HG03108 (cell line): ENCODE results near the gene CLIC5.
"Not testable (repeated sequence)": the region's sequence is repeated elsewhere in the genome, so short reads cannot be mapped to it uniquely, and the experiment has no call there.

Experiments used
- ATAC-seq: cut with Tn5 transposase; IDR thresholded peaks from one replicate; pipeline ENCODE4 v1.9.1; 2021; ENCODE audit warnings: moderate library complexity; ENCODE audit not compliant: unreplicated experiment

CLIC5 gene

GRCh38 chr6:45929421-45930361, 86.0 kb downstream of the CLIC5 start:
- no peak for ATAC-seq

- no peak for ATAC-seq
Measured at GRCh38 chr6:45928721-45929305, 86.8 kb downstream of the CLIC5 start.

GRCh38 chr6:45927421-45928320, 88.0 kb downstream of the CLIC5 start:
- no peak for ATAC-seq

- ATAC-seq, result not testable (repeated sequence)
Measured at GRCh38 chr6:45926423-45926822, 89.2 kb downstream of the CLIC5 start.

- ATAC-seq, result no peak
Measured at GRCh38 chr6:45924763-45925342, 90.8 kb downstream of the CLIC5 start.

- no peak for ATAC-seq
Measured at GRCh38 chr6:45923831-45924391, 91.7 kb downstream of the CLIC5 start.

GRCh38 chr6:45922728-45923351, 92.8 kb downstream of the CLIC5 start:
- no peak for ATAC-seq

GRCh38 chr6:45921691-45922281, 93.9 kb downstream of the CLIC5 start:
- no peak for ATAC-seq

GRCh38 chr6:45920819-45921511, 94.7 kb downstream of the CLIC5 start:
- peak; percentile 63 for ATAC-seq

- no peak for ATAC-seq
Measured at GRCh38 chr6:45917439-45917838, 98.2 kb downstream of the CLIC5 start.

- no peak for ATAC-seq
Measured at GRCh38 chr6:45916692-45917091, 99.0 kb downstream of the CLIC5 start.

- ATAC-seq, result no peak
Measured at GRCh38 chr6:45915780-45916468, 99.7 kb downstream of the CLIC5 start.

GRCh38 chr6:45911691-45912090, 104.0 kb downstream of the CLIC5 start:
- ATAC-seq, result no peak

- ATAC-seq, result no peak
Measured at GRCh38 chr6:45903959-45904358, 111.7 kb downstream of the CLIC5 start.

GRCh38 chr6:45902984-45903383, 112.7 kb downstream of the CLIC5 start:
- ATAC-seq, result no peak

GRCh38 chr6:45901767-45902650, 113.7 kb downstream of the CLIC5 start:
- no peak for ATAC-seq
